GM19043 (cell line): ENCODE results near the gene PLN.
A peak's percentile ranks its signal among the peaks of the same experiment; 100 is the strongest.

Experiments used
- ATAC-seq: cut with Tn5 transposase; IDR thresholded peaks from one replicate; pipeline ENCODE4 v1.9.1; 2021; ENCODE audit warnings: low read depth; ENCODE audit not compliant: unreplicated experiment

PLN gene

GRCh38 chr6:118535176-118535844 is 12.8 kb upstream of the PLN start:
- ATAC-seq = no peak

GRCh38 chr6:118536478-118536877 is 11.6 kb upstream of the PLN start:
- ATAC-seq = no peak

- no peak for ATAC-seq
These were observed 10.5 kb upstream of the PLN start for GRCh38 chr6:118537574-118537973.

GRCh38 chr6:118542184-118542952 is 5.7 kb upstream of the PLN start:
- ATAC-seq = no peak

- ATAC-seq = no peak
These were observed 4.0 kb upstream of the PLN start for GRCh38 chr6:118544105-118544504.

GRCh38 chr6:118546164-118546879 is 1.8 kb upstream of the PLN start:
- no peak for ATAC-seq

GRCh38 chr6:118546880-118547218 is 1.2 kb upstream of the PLN start:
- no peak for ATAC-seq

GRCh38 chr6:118548613-118549012 is 517 bp downstream of the PLN start:
- no peak for ATAC-seq

GRCh38 chr6:118551063-118552053 is 3.3 kb downstream of the PLN start:
- peak; percentile 94 for ATAC-seq

- ATAC-seq = no peak
These were observed 5.0 kb downstream of the PLN start for GRCh38 chr6:118553132-118553531.

- ATAC-seq = no peak
These were observed 6.6 kb downstream of the PLN start for GRCh38 chr6:118554698-118555097.

- peak; percentile 73 for ATAC-seq
These were observed 10.5 kb downstream of the PLN start for GRCh38 chr6:118558464-118559217.

- peak; percentile 56 for ATAC-seq
These were observed 11.6 kb downstream of the PLN start for GRCh38 chr6:118559659-118560058.

- ATAC-seq = no peak
These were observed 14.2 kb downstream of the PLN start for GRCh38 chr6:118562248-118562647.

- no peak for ATAC-seq
These were observed 14.9 kb downstream of the PLN start for GRCh38 chr6:118562959-118563358.

- peak; percentile 99 for ATAC-seq
These were observed 17.3 kb downstream of the PLN start for GRCh38 chr6:118565311-118565960.

GRCh38 chr6:118567974-118568373 is 19.9 kb downstream of the PLN start:
- no peak for ATAC-seq

- no peak for ATAC-seq
These were observed 21.4 kb downstream of the PLN start for GRCh38 chr6:118569498-118569897.

- no peak for ATAC-seq
These were observed 23.0 kb downstream of the PLN start for GRCh38 chr6:118571121-118571520.
